Sigmoid colon (tissue), 7 donors: ENCODE results near the gene PRDM16. TPM values are rescaled to one million over a fixed set of nuclear protein-coding genes. Genes with fewer than 3 reads are reported as not detected.

Experiments used
- DNase-seq: peaks from one replicate; pipeline ENCODE4 v3.0.0-alpha.2; 2019
- H3K27ac ChIP-seq, 4 donors: fragments of 200-600 bp; sonication (generic); one replicate each; pipeline ENCODE4 v1.5.1; 2016 to 2019; ENCODE audit warnings: mild to moderate bottlenecking in 1 of 4
- H3K27me3 ChIP-seq, 3 donors: fragments of 200-600 bp; sonication (generic); one replicate each; pipeline ENCODE4 v1.5.1; 2019; ENCODE audit warnings: mild to moderate bottlenecking in 1 of 3
- H3K36me3 ChIP-seq, 4 donors: fragments of 200-600 bp; sonication (generic); one replicate each; pipeline ENCODE4 v1.5.1; 2016 to 2019
- H3K4me1 ChIP-seq, 4 donors: fragments of 200-600 bp; sonication (generic); one replicate each; pipeline ENCODE4 v1.5.1; 2017 to 2019
- H3K4me3 ChIP-seq, 4 donors: fragments of 200-600 bp; sonication (generic); one replicate each; pipeline ENCODE4 v1.5.1; 2017 to 2019; ENCODE audit warnings: mild to moderate bottlenecking in 2 of 4, moderate library complexity in 1 of 4
- H3K9me3 ChIP-seq, 4 donors: fragments of 200-600 bp in 3 of 4; sonication (generic) in 3 of 4; one replicate each; pipeline versions ENCODE4 v1.5.1 to v1.6.1; 2013 to 2019
- EP300 ChIP-seq, 4 donors: sonication (generic); formaldehyde crosslinking; IDR thresholded peaks; one replicate each; pipeline ENCODE4 v1.6.1; 2017; ENCODE audit warnings: antibody characterized with exemption in 4 of 4
- POLR2A ChIP-seq, 2 donors: fragments of 450-650 bp; IDR thresholded peaks; one replicate each; pipeline ENCODE4 v1.6.1; 2016; ENCODE audit warnings: antibody characterized with exemption in 2 of 2, mild to moderate bottlenecking in 2 of 2, moderate library complexity in 2 of 2
- POLR2AphosphoS5 ChIP-seq, 4 donors: sonication (generic); formaldehyde crosslinking; IDR thresholded peaks; one replicate each; pipeline ENCODE4 v1.6.1; 2017; ENCODE audit warnings: antibody characterized with exemption in 4 of 4
- WGBS, 2 donors: extraction: QIAGEN DNeasy Blood & Tissue Kit; methylation state at CpG; one replicate each; pipeline ENCODE4 v1.1.7; 2013; 5-methylcytosine and 5-hydroxymethylcytosine counted together
- intact Hi-C: fragments of 100-400 bp; cut with DNase I; formaldehyde crosslinking; loops from one replicate; pipeline ENCODE4 v1.15.1; 2023
- polyA plus RNA-seq, 3 donors: library from polyadenylated mRNA; stranded (reverse); fragments of 200-250 nt; gene quantifications; one replicate each; pipeline ENCODE4 v1.2.3, GENCODE V29; 2013
- total RNA-seq, 4 donors: library from RNA; depleted of rRNA; stranded (reverse); fragments of >200 nt; gene quantifications; one replicate each; pipeline ENCODE4 v1.1.0, GENCODE V29; 2016
- TF ChIP-seq, protein P1 (sequence below), 4 experiments: fragments of 450-650 bp in 3 of 4; fragments of 200-600 bp in 1 of 4; IDR thresholded peaks; one replicate each; pipeline ENCODE4 v1.5.1; 2016 to 2019; ENCODE audit warnings: antibody characterized with exemption in 4 of 4, mild to moderate bottlenecking in 3 of 4, moderate library complexity in 2 of 4
- donor health status: healthy with polysubstance abuse.
- donor health status: Bipolar disorder and iron deficiency.
- donor health status: healthy.

Gene PRDM16
- total and polyA plus RNA-seq, 7 donors: under 0.01 to 1.7 (median 0.49) TPM

DNA sequence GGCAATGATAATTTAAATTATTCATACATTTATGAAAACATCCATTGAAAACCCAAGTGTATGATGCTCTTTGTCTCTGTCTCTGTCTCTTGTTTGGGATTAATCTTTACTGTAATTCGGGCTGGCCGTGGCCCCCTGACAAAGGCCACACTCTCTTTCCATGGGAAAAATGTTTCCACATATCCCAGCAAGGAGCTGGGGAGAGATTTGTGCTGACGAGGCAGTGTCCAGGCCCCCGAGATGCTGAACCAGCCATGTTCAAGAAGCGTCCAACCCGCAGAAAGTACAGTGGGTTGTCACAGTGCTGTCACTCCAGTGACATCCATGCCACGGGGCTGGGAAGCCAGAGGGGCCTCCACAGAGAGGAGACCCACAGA lies 147.0 kb downstream of the PRDM16 start:
- no peak for DNase-seq
- no peaks in the 10 kb centered on the region for H3K9me3 ChIP-seq
- H3K27ac ChIP-seq: no peak overlapping the region
- H3K4me1 ChIP-seq: peaks cover 0 to 38% (median 30%) of the 10 kb centered on the region in 4 donors
- no peak overlapping the region for H3K4me3 ChIP-seq
- H3K36me3 ChIP-seq: no peaks in the 10 kb centered on the region
- intact Hi-C loops: no loop called here
- H3K27me3 ChIP-seq: peaks cover 0 to 63% (median 11%) of the 10 kb centered on the region in 3 donors
- WGBS, 2 donors: 92 to 93% methylated on average over 7 of the region's 7 CpGs
- TF ChIP-seq, protein P1, sequence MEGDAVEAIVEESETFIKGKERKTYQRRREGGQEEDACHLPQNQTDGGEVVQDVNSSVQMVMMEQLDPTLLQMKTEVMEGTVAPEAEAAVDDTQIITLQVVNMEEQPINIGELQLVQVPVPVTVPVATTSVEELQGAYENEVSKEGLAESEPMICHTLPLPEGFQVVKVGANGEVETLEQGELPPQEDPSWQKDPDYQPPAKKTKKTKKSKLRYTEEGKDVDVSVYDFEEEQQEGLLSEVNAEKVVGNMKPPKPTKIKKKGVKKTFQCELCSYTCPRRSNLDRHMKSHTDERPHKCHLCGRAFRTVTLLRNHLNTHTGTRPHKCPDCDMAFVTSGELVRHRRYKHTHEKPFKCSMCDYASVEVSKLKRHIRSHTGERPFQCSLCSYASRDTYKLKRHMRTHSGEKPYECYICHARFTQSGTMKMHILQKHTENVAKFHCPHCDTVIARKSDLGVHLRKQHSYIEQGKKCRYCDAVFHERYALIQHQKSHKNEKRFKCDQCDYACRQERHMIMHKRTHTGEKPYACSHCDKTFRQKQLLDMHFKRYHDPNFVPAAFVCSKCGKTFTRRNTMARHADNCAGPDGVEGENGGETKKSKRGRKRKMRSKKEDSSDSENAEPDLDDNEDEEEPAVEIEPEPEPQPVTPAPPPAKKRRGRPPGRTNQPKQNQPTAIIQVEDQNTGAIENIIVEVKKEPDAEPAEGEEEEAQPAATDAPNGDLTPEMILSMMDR (IDR thresholded peaks at IDR 0.05): no peak

DNA sequence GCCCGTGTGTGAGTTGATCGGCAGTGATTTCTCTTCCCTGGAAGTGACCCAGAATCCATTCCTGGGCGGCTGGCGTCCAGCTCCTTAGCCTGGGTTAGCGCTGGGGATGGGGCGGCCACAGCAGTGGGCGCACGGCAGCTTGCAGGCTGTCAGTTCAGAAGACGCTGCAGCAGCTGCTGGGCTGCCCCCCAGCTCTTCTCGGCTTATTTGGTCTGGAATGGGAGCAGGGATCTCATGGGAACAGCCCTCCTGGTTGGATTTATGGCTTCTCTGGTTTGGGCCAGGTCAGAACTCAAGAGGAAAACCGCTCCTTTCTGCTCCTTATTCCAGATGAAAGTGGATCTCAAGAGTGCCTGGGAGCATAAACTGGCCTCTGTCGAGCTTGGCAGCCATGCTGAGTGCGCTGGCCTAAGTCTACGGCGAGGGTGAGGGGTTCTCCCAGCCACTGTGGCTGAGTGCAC lies 148.2 kb downstream of the PRDM16 start:
- Histone ChIP-seq H3K9me3 (no peaks in the 10 kb centered on the region), H3K27me3 (peaks cover 0 to 68% (median 11%) of the 10 kb centered on the region in 3 donors), H3K4me3 (peak overlapping the region in 3 of 4 donors; percentile 11 to 28 (median 26)), H3K36me3 (no peaks in the 10 kb centered on the region), H3K4me1 (peaks cover 0 to 38% (median 30%) of the 10 kb centered on the region in 4 donors), H3K27ac (peak overlapping the region in 2 of 4 donors; percentile 26 to 28)
- WGBS, 2 donors: 82 to 88% methylated on average over 15 of the region's 15 CpGs
- DNase-seq: no peak
- intact Hi-C loops: no loop called here
- TF ChIP-seq EP300 (IDR thresholded peaks at IDR 0.05) (no peak), POLR2AphosphoS5 (IDR thresholded peaks at IDR 0.05) (peak in 1 of 4 donors; percentile 3), POLR2A (IDR thresholded peaks at IDR 0.05) (no peak)
- TF ChIP-seq, protein P1 (IDR thresholded peaks at IDR 0.05): no peak

DNA sequence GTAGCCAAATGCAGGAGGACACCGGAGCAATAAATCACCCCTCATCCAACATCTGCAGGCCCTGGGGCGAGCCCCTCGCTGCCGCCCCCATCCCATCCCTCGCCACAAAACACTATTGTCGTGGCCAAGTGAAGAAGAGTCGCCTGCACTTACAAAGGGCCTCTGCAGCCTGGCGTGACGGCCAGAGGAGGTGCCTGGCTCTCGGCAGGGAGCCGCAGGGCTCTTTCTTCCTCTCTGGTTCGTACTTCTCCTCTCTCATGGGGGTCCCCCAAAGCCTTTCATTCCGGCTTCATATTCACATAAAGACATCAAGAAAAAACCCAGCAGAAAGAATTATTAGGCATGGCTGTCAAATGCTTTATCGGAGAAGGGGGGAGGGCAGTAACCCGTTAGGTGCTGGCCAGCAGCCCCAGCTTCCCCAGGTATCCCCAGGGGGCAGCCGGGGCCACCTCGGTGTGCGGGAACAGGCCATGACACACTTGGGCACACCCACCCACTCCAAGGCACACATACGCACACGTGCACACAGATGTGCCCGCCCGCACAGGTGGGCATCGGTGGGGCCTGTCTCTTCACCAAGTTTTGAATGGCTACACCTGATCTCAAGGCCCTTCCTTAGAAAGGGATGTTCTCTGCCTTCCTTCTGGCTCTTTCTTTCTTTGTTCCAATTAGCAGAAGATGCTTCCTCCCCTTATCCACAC lies 149.1 kb downstream of the PRDM16 start:
- Histone ChIP-seq H3K27ac (no peak overlapping the region), H3K4me3 (peak overlapping the region in 2 of 4 donors; percentile 26 to 28), H3K36me3 (no peaks in the 10 kb centered on the region), H3K4me1 (peaks cover 0 to 38% (median 30%) of the 10 kb centered on the region in 4 donors), H3K9me3 (no peaks in the 10 kb centered on the region), H3K27me3 (peaks cover 0 to 77% (median 17%) of the 10 kb centered on the region in 3 donors)
- WGBS, 2 donors: 70 to 86% methylated on average over 23 of the region's 23 CpGs
- intact Hi-C loops: no loop called here
- DNase-seq: no peak
- TF ChIP-seq, protein P1 (IDR thresholded peaks at IDR 0.05): no peak
- TF ChIP-seq POLR2A (IDR thresholded peaks at IDR 0.05): no peak

DNA sequence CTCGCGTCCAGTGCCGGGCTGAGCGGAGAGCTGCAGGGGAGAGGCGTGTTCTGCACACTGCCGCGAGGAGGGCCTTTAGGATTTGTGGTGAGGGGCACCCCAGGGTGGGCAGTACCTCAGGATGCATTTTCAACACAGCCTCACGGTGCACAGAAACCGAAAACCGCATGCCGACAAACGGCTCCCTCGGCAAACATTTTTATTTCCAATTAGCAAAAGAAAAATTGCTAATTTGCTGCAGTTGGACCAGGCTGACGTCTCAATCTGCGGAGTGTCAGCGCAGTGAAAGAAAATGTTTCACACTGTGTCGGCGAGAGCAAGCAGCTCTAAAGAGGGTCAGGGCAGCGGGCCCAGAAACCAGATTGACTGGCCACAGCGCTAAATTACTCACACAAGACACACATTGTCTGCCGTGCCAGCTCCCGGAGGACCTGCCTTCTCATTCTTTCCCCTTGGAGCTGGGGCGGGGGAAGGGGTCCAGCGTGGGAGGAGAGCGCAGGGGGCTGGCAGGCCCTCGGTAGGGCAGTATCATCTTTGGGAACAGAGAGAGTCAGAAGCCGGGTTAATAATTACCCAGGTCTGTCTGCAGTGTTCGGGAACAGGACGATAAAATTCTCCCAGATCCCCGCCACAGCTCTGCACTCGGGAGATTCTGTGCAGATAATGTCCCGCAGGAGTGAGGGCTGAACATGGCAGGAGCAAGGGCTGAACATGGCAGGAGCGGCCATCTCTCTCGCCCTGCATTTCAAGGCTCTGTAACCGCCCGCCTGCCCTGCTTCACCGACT lies 150.2 kb downstream of the PRDM16 start:
- H3K27ac ChIP-seq: peak overlapping the region in 2 of 4 donors; percentile 6 to 39
- no peak overlapping the region for H3K4me3 ChIP-seq
- H3K4me1 ChIP-seq: peaks cover 0 to 38% (median 30%) of the 10 kb centered on the region in 4 donors
- H3K9me3 ChIP-seq: no peaks in the 10 kb centered on the region
- intact Hi-C loops: no loop called here
- TF ChIP-seq, protein P1 (IDR thresholded peaks at IDR 0.05): no peak
- no peak for TF ChIP-seq EP300 (IDR thresholded peaks at IDR 0.05)
- TF ChIP-seq POLR2AphosphoS5 (IDR thresholded peaks at IDR 0.05): peak in 3 of 4 donors; percentile 7 to 35 (median 31)
- TF ChIP-seq POLR2A (IDR thresholded peaks at IDR 0.05): no peak
- H3K36me3 ChIP-seq: no peaks in the 10 kb centered on the region
- peaks cover 0 to 79% (median 18%) of the 10 kb centered on the region in 3 donors for H3K27me3 ChIP-seq
- peak; percentile 78 for DNase-seq
- 23 to 65% methylated on average over 37 of the region's 37 CpGs for WGBS, 2 donors
